ENCODE results near the gene ASIC4. TPM values are rescaled to one million over a fixed set of nuclear protein-coding genes. Genes with fewer than 3 reads are reported as not detected.

ASIC4 gene
- total and polyA plus RNA-seq, 2 of the 4 experiments (the other 2 are of a cell fraction), result 0.10 TPM; not detected in 1

DNA sequence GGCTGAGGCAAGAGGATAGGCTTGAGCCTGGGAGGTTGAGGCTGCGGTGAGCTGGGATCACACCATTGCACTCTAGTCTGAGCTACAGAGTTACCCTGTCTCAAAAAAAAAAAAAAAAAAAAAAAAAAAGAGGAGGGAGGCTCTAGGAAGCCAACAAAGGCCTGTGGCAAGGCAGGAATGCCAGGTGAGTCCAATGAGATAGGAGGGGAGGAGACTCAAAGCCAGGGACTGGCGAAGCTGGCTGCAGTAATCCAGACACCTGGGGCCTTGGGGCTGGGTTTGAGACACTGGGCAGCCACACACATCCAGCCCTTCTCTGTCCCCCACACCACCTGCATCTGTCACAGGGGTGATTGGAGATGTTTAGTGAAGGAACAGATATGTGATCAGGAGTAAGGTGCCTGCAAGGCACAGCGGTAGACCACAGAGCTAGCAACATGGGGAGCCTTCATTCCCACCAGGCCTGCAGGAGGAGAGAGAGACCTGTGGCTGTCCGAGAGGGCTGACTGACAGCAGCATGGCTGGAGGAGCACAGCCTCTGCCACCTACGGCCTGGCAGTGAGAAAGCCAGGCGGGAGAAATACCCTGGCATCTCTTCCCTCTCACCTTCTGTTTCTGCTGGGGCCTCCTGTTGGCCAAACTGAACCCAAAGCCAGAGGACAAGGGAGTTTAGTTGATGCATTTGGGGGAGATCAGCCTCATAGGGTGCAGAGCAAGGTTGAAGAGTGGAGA is 19.8 kb downstream of the ASIC4 start:
- no peak for ATAC-seq (ENCODE audit: low read depth)
- Histone ChIP-seq H2BK20ac (ENCODE audit: low read depth, low read length) (no peak overlapping the region), H3K4me2 (ENCODE audit: low read depth, low read length) (no peak overlapping the region), H4K5ac (ENCODE audit: low read depth, low read length) (no peak overlapping the region), H3K18ac (ENCODE audit: low read depth, low read length) (no peak overlapping the region), H3K4me3 (ENCODE audit: insufficient read depth, low read depth, low read length) (no peak overlapping the region), H3K27me3 (ENCODE audit: control insufficient read depth, insufficient read depth, low read length) (peaks cover 31% of the 10 kb centered on the region), H3K27ac (ENCODE audit: insufficient read depth, low read length) (no peak overlapping the region), H2BK15ac (ENCODE audit: low read depth, low read length) (no peak overlapping the region), H3K9ac (ENCODE audit: low read depth, low read length) (no peak overlapping the region), H3K9me3 (ENCODE audit: control insufficient read depth, insufficient read depth, low read length) (no peaks in the 10 kb centered on the region), H2AFZ (replicated peaks; ENCODE audit: low read length, poor library complexity) (no peak overlapping the region), H3K4ac (ENCODE audit: low read depth, low read length) (no peak overlapping the region), H2AK5ac (ENCODE audit: low read depth, low read length) (no peak overlapping the region), H3K36me3 (ENCODE audit: control insufficient read depth, insufficient read depth, low read length) (peaks cover 2% of the 10 kb centered on the region; the same call in 1 of the 2 replicates), H3K4me1 (ENCODE audit: control insufficient read depth, insufficient read depth, low read length) (peaks cover 15% of the 10 kb centered on the region), H2BK5ac (ENCODE audit: low read depth, low read length, poor library complexity, severe bottlenecking) (no peak overlapping the region), H3K23ac (ENCODE audit: low read depth, low read length) (no peak overlapping the region), H3K14ac (replicated peaks; ENCODE audit: low read depth, low read length) (no peak overlapping the region), H4K91ac (ENCODE audit: insufficient read depth, low read depth, low read length) (no peak overlapping the region), H3K9me1 (ENCODE audit: insufficient read depth, low read length) (no peaks in the 10 kb centered on the region), H3K56ac (ENCODE audit: extremely low read depth, insufficient read depth, low read length) (no peak overlapping the region), H3K79me1 (ENCODE audit: low read depth in 1 of 2, low read length in 2 of 2) (peaks cover 0 to 7% of the 10 kb centered on the region in 2 experiments; a peak in 1 of 4 replicates), H4K20me1 (ENCODE audit: insufficient read depth, low read length) (0 out of 2 replicates have a peak, but pooled peaks cover 3% of the 10 kb centered on the region), H2BK120ac (ENCODE audit: low read depth, low read length) (no peak overlapping the region), H2AK9ac (replicated peaks; ENCODE audit: low read depth, low read length, poor library complexity) (no peak overlapping the region), H4K8ac (ENCODE audit: low read depth in 2 of 2, low read length in 2 of 2) (no peak overlapping the region)
- no TSS peak for BruUV-seq (replicated peaks)
- in situ Hi-C loops (cut with MboI; ENCODE audit: low sequenced_read_pairs) (loop anchor here (5.0 kb wide), 1 partner anchor 132 kb away; no protein-coding TSS in a partner anchor), intact Hi-C loops (cut with micrococcal nuclease) (loop anchor here (5.0 kb wide), 1 partner anchor 237 kb away; no protein-coding TSS in a partner anchor), dilution Hi-C loops (cut with HindIII; ENCODE audit: low sequenced_read_pairs, unreplicated experiment) (no loop called here)
- WGBS, 2 experiments (ENCODE audit: extremely low coverage in 2 of 2, insufficient read length in 1 of 2), result 86% methylated on average over 1 of the region's 6 CpGs; no CpG with 5 or more reads in 1 of the 2 experiments
- DNase-seq, result no peak
- POLR2A ChIA-PET (ENCODE audit: unreplicated experiment), result no interaction called here
- CTCF ChIA-PET, result interaction anchor here (1.1 kb wide), 1 partner anchor 156 kb away, joined by 3 read pairs; no protein-coding TSS in a partner anchor
- TF ChIP-seq RCOR1 (IDR thresholded peaks at IDR 0.05; ENCODE audit: insufficient replicate concordance, low read length) (no peak), RAD21 (IDR thresholded peaks at IDR 0.05; ENCODE audit: low read length) (no peak), FOS (IDR thresholded peaks at IDR 0.05; ENCODE audit: low read depth, low read length) (no peak), CHD1 (IDR thresholded peaks at IDR 0.05; ENCODE audit: low read depth, low read length) (no peak), ELK1 (IDR thresholded peaks at IDR 0.05; ENCODE audit: borderline replicate concordance, low read depth, low read length) (no peak), BHLHE40 (IDR thresholded peaks at IDR 0.05; ENCODE audit: low read depth, low read length) (no peak), SMC3 (IDR thresholded peaks at IDR 0.05; ENCODE audit: low read depth, low read length) (no peak), POLR2A (IDR thresholded peaks at IDR 0.05; ENCODE audit: low read depth, low read length) (no peak), MAFK (IDR thresholded peaks at IDR 0.05; ENCODE audit: low read depth, low read length) (no peak), MXI1 (IDR thresholded peaks at IDR 0.05; ENCODE audit: borderline replicate concordance, low read depth, low read length) (no peak), MAZ (IDR thresholded peaks at IDR 0.05; ENCODE audit: borderline replicate concordance, low read depth, low read length) (no peak), USF2 (IDR thresholded peaks at IDR 0.05; ENCODE audit: low read depth, low read length) (no peak), CEBPB (IDR thresholded peaks at IDR 0.05; ENCODE audit: low read depth, low read length) (no peak), NFE2L2 (IDR thresholded peaks at IDR 0.05; ENCODE audit: low read depth, low read length) (no peak), CTCF (conservative IDR thresholded peaks at IDR 0.05; ENCODE audit: low read depth, low read length) (no peak)
